Measurements from ENCODE around the gene PLXNB3.
A peak's percentile ranks its signal among the peaks of the same experiment; 100 is the strongest.
"Not testable (repeated sequence)": the region's sequence is repeated elsewhere in the genome, so short reads cannot be mapped to it uniquely, and the experiment has no call there.

Gene PLXNB3

DNA sequence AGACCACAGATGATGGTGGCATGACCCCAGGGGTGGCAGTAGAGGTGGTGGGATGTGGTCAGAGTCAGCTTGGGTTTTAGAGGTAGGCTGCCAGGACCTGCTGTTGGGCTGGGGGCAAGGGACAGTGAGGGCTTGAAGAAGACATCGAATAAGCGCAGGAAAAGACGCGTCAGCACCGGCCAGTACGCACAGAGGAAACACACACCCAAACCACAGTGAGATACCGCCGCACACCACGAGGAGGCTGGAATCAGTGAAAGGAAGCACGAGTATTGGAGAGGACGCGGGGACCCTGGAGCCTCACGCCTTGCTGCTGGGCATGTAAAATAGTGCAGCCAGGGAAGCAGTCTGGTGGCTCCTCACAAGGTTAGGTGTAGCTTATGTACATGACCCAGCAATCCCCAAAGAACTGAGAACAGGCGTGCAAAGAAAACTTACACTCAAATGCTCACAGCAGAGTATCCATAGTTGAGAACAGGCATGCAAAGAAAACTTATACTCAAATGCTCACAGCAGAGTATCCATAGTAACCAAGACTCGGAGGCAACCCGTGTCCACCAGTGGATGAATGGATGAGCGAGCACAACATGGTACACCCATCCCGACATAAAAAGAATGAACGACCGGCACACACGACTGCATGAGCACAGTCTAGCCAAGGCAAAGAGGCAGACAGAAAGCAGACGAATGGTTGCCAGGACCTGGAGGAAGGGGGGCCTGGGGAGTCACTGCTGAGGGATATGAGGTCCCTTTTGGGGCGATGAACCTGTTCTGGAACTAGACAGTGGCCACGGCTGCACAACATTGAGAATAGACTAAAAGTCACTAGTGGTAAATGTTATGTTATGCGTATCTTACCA, 53.0 kb downstream of the PLXNB3 start:
- DNase-seq (ENCODE audit: low read depth), result no peak
- TF ChIP-seq CTCF (conservative IDR thresholded peaks at IDR 0.05; ENCODE audit: low read depth, low read length), result no peak

DNA sequence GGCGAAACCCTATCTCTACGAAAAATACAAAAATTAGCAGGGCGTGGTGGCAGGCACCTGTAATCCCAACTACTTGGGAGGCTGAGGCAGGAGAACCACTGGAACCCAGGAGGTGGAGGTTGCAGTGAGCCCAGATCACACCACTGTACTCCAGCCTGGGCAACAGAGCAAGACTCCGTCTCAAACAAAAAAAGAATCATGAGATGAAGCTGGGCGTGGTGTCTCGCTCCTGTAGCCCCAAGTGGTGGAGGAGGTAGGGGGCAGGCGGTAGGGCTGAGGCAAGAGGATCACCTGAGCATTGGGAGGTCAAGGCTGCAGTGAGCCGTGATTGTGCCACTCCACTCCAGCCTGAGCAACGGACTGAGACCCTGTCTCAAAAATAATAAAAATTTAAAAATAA, 54.0 kb downstream of the PLXNB3 start:
- not testable (repeated sequence) for H3K4me3 ChIP-seq (ENCODE audit: low read length); DNase-seq (ENCODE audit: low read depth)

More for the DNA sequence above, 53.0 kb downstream of the PLXNB3 start:
- no peak overlapping the region for H3K4me3 ChIP-seq (ENCODE audit: low read length)

GRCh38 chrX:153818571-153819383, 54.7 kb downstream of the PLXNB3 start:
- DNase-seq (ENCODE audit: low read depth), result no peak
- peak overlapping the region; percentile 33 for H3K4me3 ChIP-seq (ENCODE audit: low read length)
- TF ChIP-seq CTCF (conservative IDR thresholded peaks at IDR 0.05; ENCODE audit: low read depth, low read length), result no peak

DNA sequence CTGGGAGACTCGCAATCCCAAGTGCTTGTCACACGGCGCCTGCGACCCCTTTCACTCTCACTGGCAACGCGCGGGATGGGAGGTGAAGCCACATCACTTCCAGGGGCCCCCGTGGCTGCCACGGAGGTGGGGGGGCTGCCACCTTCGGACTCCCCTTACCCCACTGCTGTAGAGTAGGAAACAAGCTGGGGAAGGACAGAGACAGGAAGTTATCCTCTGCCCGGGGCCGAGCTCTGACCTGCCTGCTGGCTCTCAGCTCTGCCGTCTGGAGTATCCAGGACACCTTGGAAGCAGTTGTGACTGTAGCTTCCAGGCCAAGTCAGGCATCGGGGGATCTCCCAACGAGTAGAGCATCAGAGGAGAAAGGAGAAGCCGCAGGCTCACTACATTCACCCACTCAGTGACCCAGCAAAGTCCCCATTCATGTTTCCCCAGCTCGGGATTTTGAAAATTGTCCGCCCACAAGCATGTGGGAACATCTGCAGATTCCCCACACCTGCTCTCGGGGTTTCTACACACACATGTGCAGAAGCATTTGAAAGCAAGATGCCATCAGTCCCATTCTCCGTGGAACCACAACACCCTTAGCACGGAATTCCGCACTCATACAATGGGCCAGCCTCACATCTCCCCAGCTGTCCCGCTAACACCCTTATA, 55.5 kb downstream of the PLXNB3 start:
- no peak for TF ChIP-seq CTCF (conservative IDR thresholded peaks at IDR 0.05; ENCODE audit: low read depth, low read length)
- no peak for DNase-seq (ENCODE audit: low read depth)
- H3K4me3 ChIP-seq (ENCODE audit: low read length), result peak overlapping the region; percentile 33

DNA sequence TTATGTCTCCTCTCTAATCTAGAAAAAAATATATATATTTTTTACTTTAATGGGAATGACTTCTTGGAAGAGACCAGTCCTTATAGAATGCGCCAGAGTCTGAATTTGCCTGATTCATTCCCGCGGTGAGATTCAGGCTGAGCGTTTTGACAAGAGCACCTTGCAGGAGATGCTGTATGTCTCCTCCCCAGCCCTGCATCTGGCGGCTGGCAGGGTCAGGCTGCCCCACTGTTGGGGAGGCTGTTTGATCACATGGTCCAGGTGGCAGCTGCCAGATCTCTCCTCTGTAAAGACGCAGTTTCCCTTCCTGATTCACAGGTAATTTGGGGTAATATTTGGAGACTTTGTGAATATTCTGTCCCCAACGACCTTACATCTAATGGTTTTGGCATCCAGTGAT, 56.6 kb downstream of the PLXNB3 start:
- H3K4me3 ChIP-seq (ENCODE audit: low read length), result no peak overlapping the region
- TF ChIP-seq CTCF (conservative IDR thresholded peaks at IDR 0.05; ENCODE audit: low read depth, low read length), result no peak
- DNase-seq (ENCODE audit: low read depth), result no peak

- DNase-seq (ENCODE audit: low read depth), result no peak
- TF ChIP-seq CTCF (conservative IDR thresholded peaks at IDR 0.05; ENCODE audit: low read depth, low read length), result no peak
- H3K4me3 ChIP-seq (ENCODE audit: low read length), result no peak overlapping the region
Observed at GRCh38 chrX:153821066-153821465, 57.0 kb downstream of the PLXNB3 start.

GRCh38 chrX:153824348-153824747, 60.3 kb downstream of the PLXNB3 start:
- DNase-seq (ENCODE audit: low read depth), result no peak
- no peak for TF ChIP-seq CTCF (conservative IDR thresholded peaks at IDR 0.05; ENCODE audit: low read depth, low read length)

More at GRCh38 chrX:153824348-153824747, 60.3 kb downstream of the PLXNB3 start:
- no peak overlapping the region for H3K4me3 ChIP-seq (ENCODE audit: low read length)

Measured in retinal pigment epithelial cell (primary cell).